HG02571 (cell line): ENCODE data around the gene GMEB2.
"Not testable (repeated sequence)": the region's sequence is repeated elsewhere in the genome, so short reads cannot be mapped to it uniquely, and the experiment has no call there.

Source experiments
- ATAC-seq: cut with Tn5 transposase; IDR thresholded peaks from one replicate; pipeline ENCODE4 v1.9.1; 2021; ENCODE audit warnings: mild to moderate bottlenecking, moderate library complexity; ENCODE audit not compliant: unreplicated experiment

The GMEB2 gene

GRCh38 chr20:63626424-63627128 is at the start of gene GMEB2:
GMEB2 (minus strand) TSS chr20:63627101; CDS start chr20:63619397, 7,704 bp downstream.
- ATAC-seq: peak; percentile 45

DNA sequence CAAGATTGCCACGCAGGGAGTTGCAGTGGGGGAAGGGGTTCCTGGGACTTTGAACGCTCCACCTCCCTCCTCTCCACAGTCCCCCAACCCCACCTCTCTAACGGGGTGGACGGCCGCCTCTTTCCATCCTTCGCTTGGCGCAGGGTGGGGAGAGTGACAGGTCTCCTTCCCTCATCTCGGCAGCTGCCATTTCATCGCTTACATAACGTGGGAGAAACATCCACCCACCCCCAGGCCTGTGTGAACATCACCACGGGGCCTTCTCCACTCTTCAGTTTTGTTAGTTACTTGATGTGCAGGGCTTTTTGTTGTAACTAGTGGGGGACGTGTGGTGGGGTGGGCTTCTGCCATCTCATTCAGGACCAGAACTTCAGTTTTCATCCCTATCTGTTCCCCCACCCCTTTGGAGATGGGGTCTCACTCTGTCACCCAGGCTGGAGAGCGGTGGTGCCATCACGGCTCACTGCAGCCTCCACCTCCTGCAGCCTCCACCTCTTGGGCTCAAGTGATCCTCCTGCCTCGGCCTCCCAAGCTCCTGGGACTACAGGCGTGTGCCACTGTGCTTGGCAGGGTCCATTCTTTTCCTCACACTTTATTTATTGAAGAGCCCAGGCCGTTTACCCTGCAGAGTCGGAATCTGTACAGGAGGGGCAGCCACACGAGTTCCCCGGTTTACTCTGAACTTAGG is 48.9 kb upstream of the GMEB2 start:
- ATAC-seq: no peak

GRCh38 chr20:63673951-63674350 is 47.0 kb upstream of the GMEB2 start:
- ATAC-seq: no peak

GRCh38 chr20:63672666-63673065 is 45.8 kb upstream of the GMEB2 start:
- ATAC-seq: no peak

DNA sequence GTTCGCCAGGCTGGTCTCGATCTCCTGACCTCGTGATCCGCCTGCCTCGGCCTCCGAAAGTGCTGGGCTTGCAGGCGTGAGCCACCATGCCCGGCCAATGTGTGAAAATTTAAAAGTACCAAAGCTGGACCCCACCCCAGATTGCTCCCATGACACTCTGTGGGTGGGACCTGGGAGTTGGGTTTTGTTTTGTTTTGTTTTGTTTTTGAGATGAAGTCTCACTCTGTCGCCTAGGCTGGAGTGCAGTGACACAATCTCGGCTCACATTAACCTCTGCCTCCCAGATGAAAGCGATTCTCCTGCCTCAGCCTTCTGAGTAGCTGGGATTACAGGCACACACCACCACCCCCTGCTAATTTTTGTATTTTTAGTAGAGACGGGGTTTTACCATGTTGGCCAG is 44.8 kb upstream of the GMEB2 start:
- ATAC-seq: not testable (repeated sequence)

DNA sequence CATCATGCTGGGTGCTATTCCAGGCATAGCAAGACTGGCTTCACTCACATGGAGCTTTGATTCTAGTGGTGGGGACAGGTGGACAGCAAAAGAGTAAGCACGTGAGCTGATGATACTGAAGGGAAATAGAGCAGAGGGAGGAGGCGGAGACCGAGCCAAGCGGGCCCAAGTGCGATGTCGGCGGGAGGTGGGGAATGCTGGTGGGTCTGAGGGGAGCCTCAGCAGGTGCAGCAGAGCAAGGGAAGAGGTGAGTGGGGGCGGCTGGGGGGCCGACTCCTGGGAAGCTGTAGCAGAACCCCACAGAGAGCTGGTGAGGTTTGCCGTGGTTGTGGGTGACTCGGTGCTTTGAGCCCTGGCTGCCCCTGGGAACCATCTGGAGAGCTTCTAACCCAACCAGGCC is 41.5 kb upstream of the GMEB2 start:
- ATAC-seq: no peak

DNA sequence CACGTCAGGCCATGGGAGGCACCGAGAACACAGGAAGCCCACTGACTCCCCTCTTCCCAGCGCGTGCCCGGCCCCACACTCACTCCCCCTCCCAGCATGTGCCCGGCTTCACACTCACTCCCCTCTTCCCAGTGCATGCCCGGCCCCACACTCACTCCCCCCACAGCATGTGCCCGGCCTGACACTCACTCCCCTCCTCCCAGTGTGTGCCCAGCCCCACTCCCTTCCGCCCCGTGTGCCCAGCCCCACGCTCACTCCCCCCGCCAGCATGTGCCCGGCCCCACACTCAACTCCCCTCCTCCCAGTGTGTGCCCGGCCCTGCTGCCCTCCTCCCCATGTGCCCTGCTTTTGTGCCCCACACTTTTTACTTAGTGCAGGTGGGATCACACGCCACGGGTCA is 41.0 kb upstream of the GMEB2 start:
- ATAC-seq: no peak

GRCh38 chr20:63665708-63666107 is 38.8 kb upstream of the GMEB2 start:
- no peak for ATAC-seq

GRCh38 chr20:63664861-63665594 is 38.1 kb upstream of the GMEB2 start:
- ATAC-seq: no peak

DNA sequence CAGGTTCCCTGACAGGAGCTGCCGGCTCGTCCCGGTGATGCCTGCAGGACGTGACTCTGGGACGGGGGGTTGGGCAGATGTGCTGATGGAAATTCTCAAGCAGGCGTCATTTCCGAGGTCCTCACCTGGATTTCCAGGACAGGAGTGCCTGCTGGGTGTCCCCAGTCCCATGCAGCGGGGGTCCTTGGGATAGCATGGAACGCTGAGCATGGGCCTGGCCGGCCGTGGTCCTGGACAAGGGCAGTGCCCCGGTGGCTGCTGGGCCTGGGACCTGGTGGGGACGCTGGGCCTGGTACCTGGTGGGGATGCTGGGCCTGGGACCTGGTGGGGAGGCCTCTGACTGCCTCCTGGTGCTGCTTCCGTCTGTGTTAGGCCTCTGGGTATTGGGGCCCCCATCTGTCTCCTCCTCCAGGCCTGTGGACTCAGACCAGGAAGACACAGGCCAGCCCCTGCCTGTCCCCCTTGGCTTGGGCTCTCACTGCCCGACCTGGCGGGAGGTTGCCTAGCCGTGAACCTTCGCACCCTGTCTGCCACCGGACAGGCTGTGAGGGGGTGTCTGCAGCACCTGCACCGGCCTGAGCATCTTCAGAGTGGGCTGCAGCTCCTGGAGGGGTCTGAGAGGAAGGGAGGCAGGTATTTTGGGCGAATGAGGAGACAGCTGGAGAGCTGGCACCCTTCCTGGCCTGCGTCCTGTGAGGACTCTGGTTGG is 37.4 kb upstream of the GMEB2 start:
- ATAC-seq: no peak

DNA sequence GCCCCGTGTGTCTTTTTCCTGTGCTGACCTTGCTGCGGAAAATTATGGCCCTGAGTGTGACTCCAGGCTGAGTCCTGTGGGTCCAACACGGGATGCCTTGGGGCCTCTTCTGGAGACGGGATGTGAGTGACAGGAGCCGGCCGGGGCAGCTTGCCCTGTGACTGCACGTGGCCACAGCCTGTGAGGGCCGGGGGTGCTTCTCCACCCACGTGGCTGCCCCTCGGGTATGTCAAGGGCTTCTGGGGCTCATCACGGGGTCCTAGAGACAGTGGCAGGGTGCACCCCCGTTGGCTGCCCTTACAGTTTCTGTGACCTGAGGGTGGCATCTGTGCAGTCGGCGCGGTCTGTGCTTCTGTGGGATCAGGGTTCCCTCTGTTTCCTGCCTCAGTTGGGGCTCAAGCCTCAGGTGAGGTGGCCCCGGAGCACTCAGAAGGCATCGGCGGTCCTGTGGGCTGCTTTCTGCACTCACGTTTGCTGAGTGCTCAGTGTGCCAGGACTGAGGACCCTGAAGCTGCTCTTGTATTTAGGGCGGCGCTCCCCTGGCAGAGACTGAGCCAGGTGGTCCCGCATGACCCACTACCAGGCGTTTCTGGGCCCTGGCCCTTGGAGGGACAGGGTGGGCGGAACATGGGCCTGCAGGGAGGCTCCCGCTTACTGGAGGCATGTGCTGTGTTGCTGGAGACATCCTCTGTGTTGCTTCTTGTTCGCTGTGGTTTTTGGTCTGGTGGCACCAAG is 36.6 kb upstream of the GMEB2 start:
- ATAC-seq: no peak

GRCh38 chr20:63662813-63663189 is 35.9 kb upstream of the GMEB2 start:
- ATAC-seq: no peak

- no peak for ATAC-seq
Measured at GRCh38 chr20:63661959-63662812, 35.3 kb upstream of the GMEB2 start.

GRCh38 chr20:63661108-63661507 is 34.2 kb upstream of the GMEB2 start:
- no peak for ATAC-seq

DNA sequence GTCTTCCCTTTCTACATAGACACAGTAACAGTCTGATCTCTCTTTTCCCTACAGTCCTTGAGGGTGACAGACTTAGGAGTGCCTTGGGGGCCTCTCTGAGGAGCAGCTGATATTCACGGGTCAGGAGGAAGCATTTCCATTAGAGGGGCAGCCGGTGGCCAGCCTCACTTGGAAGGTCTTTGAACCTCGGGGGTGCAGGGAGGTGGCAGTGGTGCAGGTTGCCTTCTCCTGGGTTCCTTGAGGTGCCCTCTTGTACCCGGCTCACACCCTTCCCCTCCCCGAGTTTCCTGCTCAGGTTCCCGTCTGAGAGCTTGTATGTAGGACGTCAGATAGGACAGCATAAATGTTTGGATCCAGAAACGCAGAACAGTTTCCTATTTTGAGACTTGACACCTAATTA is 33.7 kb upstream of the GMEB2 start:
- no peak for ATAC-seq

GRCh38 chr20:63660174-63660573 is 33.3 kb upstream of the GMEB2 start:
- not testable (repeated sequence) for ATAC-seq

DNA sequence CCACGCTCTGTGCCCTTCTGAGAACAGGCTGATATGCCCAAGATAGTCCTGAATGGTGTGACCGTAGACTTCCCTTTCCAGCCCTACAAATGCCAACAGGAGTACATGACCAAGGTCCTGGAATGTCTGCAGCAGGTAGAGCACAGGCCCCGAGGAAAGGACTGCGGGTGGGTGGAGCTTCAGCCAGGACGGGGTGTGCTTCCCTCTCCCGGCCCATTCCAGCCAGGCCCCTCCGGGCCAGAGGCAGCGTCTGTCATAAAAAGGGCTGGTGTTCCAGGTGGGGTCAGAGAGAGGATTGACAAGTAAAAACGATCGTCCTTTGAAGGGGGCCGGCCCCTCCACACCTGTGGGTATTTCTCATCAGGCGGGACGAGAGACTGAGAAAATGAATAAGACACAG is 32.5 kb upstream of the GMEB2 start:
- ATAC-seq: no peak

- peak; percentile 29 for ATAC-seq
Measured at GRCh38 chr20:63658749-63659187, 31.9 kb upstream of the GMEB2 start.

DNA sequence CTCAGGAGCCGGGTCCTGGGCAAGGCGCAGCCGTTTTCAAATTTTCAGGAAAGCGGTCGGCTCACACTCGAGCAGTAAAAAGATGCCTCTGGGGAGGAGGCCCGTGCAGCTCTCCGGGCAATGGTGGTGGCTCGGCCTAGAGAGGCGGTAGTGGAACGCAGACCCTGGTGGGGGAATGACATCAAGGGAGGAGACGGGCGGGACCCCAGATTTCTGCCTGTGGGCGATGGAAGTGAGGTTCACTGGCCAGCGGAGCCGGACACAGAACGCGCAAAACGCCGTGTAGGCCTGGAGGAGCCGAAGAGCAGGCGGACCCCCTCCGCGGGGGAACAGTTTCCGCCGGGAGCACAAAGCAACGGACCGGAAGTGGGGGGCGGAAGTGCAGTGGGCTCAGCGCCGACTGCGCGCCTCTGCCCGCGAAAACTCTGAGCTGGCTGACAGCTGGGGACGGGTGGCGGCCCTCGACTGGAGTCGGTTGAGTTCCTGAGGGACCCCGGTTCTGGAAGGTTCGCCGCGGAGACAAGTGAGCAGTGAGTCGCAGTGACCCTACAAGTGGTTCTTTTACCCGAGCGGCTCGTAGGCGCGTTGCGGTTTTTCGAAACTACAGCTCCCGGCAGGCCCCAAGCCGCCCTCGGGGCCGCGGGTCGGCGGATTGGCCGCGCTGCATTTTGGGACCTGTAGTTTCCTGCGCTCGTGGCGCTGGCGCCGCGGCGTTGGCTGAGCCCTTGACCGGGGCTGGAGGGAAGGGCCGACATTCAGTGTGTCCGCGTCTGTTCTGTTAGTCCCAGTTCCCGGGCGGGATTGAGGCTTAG is 31.2 kb upstream of the GMEB2 start, which contains the start of gene RTEL1:
Gene RTEL1, plus strand, starts transcription at position 376 of the 812 bp plus-strand sequence. CDS start 1,091 bp downstream, outside the sequence.
- ATAC-seq: peak; percentile 85
